ENCODE measurements around the gene TOX2.

The TOX2 gene

DNA sequence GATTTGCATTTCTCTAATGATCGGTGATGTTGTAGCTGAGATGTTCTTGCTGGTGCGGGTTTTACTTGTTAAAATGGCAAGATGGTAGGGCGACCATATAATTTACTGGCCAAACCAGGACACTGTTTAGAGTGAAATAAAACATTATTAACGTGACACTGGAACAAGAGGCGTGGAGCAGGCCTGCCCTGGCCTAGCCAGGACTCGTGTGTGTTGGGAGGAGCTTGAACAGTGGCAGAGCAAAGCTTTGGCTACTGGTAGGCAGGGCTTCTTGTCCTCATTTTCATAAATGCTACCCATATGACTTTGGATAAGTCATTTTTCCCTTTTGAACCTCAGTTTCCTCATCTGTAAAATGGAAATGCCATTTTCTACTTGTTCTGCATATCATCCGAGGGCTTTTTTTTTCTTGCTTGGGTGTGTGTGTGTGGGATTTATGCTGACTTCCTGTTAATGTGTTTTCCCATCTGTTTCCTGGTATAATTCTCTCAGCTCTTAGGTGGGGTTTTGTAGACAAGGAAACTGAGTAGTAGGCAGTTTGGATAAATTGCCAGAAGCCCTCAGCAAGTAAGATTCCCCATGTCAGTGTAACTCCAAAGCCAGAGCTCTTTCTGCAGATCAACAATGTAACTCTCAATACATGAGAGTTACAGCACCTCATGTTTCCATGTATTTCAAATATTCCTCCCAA is 81.7 kb downstream of the TOX2 start:
- TF ChIP-seq POLR2A (IDR thresholded peaks at IDR 0.05; ENCODE audit: low read depth, low read length) (no peak), POU2F2 (IDR thresholded peaks at IDR 0.05; ENCODE audit: low read depth, low read length) (no peak), PAX5 (IDR thresholded peaks at IDR 0.05; ENCODE audit: insufficient read depth, low read length, severe bottlenecking) (no peak), SPI1 (IDR thresholded peaks at IDR 0.05; ENCODE audit: low read depth, low read length) (no peak), TAF1 (IDR thresholded peaks at IDR 0.05; ENCODE audit: low read depth, low read length) (no peak), POLR2AphosphoS5 (IDR thresholded peaks at IDR 0.05; ENCODE audit: low read depth, low read length) (no peak)
- FAIRE-seq, result no peak
- DNase-seq (ENCODE audit: insufficient read length, low spot score), result no peak

DNA sequence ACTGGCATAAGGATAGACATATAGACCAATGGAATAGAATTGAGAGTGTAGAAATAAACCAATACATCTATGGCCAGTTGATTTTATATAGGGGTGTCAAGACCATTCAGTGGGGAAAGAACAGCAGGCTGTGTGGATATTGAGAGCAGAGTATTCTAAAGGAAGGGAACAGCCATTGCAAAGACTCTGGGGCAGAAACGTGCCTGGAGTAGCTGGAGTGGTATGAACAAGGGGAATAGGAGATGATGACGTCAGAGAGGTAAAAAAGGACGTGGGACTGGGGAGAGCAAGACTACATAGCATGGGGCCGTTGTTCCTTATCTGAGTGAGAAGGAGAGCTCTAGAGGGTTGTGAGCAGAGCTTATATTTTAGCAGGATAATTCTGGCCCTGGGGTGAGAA is 85.2 kb downstream of the TOX2 start:
- TF ChIP-seq POLR2AphosphoS5 (IDR thresholded peaks at IDR 0.05; ENCODE audit: low read depth, low read length) (no peak), TAF1 (IDR thresholded peaks at IDR 0.05; ENCODE audit: low read depth, low read length) (no peak), PAX5 (IDR thresholded peaks at IDR 0.05; ENCODE audit: insufficient read depth, low read length, severe bottlenecking) (no peak), POLR2A (IDR thresholded peaks at IDR 0.05; ENCODE audit: low read depth, low read length) (no peak), POU2F2 (IDR thresholded peaks at IDR 0.05; ENCODE audit: low read depth, low read length) (no peak), SPI1 (IDR thresholded peaks at IDR 0.05; ENCODE audit: low read depth, low read length) (no peak)
- DNase-seq (ENCODE audit: insufficient read length, low spot score) (no peak), FAIRE-seq (no peak)

DNA sequence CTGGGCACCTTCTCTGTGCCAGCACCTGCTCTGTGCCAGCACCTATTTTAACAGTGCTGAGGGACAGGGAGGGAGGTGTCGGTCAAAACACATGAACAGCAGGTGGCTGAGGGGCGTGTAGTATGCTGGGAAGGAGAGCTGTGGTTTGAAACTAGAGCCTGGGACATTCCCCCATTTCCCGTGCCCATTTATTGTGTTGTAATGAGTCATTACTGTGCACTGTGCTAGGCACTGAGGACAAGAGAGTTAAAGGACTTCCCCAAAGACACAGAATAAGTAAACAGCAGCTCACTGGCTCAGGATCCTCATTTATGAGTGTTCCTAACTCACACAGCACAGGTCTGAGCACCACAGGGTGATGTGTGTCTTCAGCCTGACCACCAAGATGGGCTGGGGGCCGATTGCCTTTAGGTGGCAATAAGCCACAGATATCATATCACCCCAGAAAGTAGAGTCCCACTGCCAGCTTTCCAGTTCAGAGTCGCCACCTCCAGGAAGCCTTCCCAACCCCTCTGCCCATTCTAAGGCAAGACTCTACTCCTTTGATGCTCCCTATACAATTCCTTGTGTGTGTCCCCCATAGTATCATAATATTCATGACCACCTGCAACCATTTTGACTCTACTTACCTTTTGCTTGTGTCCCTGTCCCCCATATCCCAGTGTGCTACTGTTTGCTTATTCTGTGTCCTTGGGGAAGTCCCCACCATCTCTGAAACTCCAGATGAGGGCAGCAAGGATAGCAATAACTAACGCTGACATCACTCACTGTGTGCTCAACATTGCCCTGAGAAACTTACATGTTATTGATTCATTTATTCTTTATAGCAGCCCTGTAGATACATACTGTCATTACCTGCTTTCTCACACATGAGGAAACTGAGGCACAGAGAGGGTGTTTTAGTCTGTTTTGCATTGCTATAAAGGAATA is 87.3 kb downstream of the TOX2 start:
- DNase-seq (ENCODE audit: insufficient read length, low spot score), result no peak
- peak; percentile 69 for FAIRE-seq
- TF ChIP-seq POLR2A (IDR thresholded peaks at IDR 0.05; ENCODE audit: low read depth, low read length) (no peak), SPI1 (IDR thresholded peaks at IDR 0.05; ENCODE audit: low read depth, low read length) (peak; percentile 48)

DNA sequence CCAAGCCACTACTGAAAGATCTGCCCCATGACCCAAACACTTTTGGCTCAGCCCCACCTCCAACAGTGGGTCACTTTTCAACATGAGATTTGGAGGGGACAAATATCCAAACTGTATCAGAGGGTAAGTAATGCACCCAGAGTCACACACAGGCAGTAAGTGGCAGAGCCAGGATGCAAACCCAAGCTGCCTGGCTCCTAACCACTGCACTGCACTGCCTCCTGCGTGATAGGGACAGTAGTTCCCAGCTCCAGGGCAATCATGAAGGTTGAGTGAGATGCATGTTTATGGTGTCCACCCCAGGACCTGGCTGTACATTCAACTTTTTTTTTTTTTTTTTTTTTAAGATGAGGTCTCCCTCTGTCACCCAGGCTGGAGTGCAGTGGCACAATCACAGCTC is 88.2 kb downstream of the TOX2 start:
- FAIRE-seq (no peak), DNase-seq (ENCODE audit: insufficient read length, low spot score) (no peak)
- no peak for TF ChIP-seq POU2F2 (IDR thresholded peaks at IDR 0.05; ENCODE audit: low read depth, low read length)
- TF ChIP-seq PAX5 (IDR thresholded peaks at IDR 0.05; ENCODE audit: insufficient read depth, low read length, severe bottlenecking), result no peak
- TF ChIP-seq POLR2A (IDR thresholded peaks at IDR 0.05; ENCODE audit: low read depth, low read length), result no peak
- TF ChIP-seq TAF1 (IDR thresholded peaks at IDR 0.05; ENCODE audit: low read depth, low read length), result no peak
- no peak for TF ChIP-seq POLR2AphosphoS5 (IDR thresholded peaks at IDR 0.05; ENCODE audit: low read depth, low read length)
- no peak for TF ChIP-seq SPI1 (IDR thresholded peaks at IDR 0.05; ENCODE audit: low read depth, low read length)

DNA sequence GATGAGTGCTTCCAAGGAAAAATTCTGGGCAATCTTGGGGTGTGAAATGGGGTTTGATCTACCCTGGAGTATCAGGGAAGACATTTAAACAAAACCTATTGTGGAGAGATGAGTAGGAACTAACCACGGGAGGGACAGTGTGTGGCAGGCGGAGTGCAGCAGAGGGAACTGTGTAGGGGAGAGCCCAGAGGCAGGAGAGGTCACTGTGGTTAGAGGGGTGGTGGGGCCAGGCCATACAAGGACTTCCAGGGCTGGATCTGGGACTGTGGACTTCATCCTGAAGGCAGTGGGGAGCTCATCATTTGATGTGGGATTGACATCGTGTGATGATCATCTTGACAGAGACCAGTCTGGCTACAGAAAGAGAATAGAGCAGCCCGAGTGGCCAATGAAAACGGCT is 89.0 kb downstream of the TOX2 start:
- TF ChIP-seq PAX5 (IDR thresholded peaks at IDR 0.05; ENCODE audit: insufficient read depth, low read length, severe bottlenecking) (no peak), SPI1 (IDR thresholded peaks at IDR 0.05; ENCODE audit: low read depth, low read length) (no peak), POLR2A (IDR thresholded peaks at IDR 0.05; ENCODE audit: low read depth, low read length) (no peak), TAF1 (IDR thresholded peaks at IDR 0.05; ENCODE audit: low read depth, low read length) (no peak), POLR2AphosphoS5 (IDR thresholded peaks at IDR 0.05; ENCODE audit: low read depth, low read length) (no peak), POU2F2 (IDR thresholded peaks at IDR 0.05; ENCODE audit: low read depth, low read length) (no peak)
- DNase-seq (ENCODE audit: insufficient read length, low spot score) (no peak), FAIRE-seq (no peak)

DNA sequence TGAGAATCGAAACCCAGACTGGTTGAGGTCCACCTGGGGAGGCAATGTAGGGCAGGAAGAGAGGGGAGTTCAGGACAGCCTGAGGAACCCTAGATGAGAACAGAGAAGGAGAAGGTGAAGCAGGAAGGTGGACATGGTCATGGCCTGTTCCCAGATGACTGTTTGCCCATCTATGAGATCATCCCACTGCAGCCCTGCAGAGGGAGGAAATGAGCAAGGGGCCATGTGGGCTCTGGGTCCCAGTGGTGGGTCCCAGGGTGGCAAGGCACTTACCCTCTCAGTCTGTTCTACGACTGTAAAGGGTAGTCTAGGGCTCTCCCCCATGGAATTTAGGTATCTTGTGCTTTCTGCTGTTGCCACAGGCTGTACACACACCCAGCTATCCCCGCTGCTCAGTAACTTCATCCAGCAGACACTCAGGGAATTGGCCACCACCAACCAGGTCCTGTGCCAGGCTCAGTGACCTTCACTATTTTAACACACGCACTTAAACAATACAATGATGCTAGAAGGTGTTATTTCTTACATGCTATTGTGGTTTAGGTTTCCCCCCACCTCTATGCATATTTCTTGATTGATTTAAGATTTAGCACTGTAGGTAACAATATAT is 89.8 kb downstream of the TOX2 start:
- TF ChIP-seq POU2F2 (IDR thresholded peaks at IDR 0.05; ENCODE audit: low read depth, low read length) (no peak), TAF1 (IDR thresholded peaks at IDR 0.05; ENCODE audit: low read depth, low read length) (no peak), POLR2A (IDR thresholded peaks at IDR 0.05; ENCODE audit: low read depth, low read length) (no peak), POLR2AphosphoS5 (IDR thresholded peaks at IDR 0.05; ENCODE audit: low read depth, low read length) (no peak), PAX5 (IDR thresholded peaks at IDR 0.05; ENCODE audit: insufficient read depth, low read length, severe bottlenecking) (no peak), SPI1 (IDR thresholded peaks at IDR 0.05; ENCODE audit: low read depth, low read length) (no peak)
- DNase-seq (ENCODE audit: insufficient read length, low spot score) (no peak), FAIRE-seq (no peak)

DNA sequence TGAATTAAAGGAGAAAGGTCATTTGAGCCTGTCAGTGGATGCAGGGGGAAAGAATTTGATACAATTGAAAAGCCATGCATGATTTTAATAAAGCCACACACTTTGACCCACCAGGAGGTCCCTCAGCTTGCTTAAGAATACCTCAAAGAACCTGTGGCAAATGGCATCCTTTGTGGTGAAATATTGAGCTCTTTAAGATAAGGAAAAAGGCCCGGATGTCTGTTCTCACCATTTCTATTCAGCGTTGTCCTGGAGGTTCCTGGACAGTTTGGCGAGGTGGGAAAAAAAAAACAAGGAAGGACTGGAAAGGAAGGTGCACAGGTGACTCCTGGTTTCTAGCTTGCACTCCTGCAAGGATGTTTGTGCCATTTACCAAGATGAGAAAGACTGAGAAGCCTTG is 91.0 kb downstream of the TOX2 start:
- DNase-seq (ENCODE audit: insufficient read length, low spot score) (no peak), FAIRE-seq (no peak)
- TF ChIP-seq POLR2A (IDR thresholded peaks at IDR 0.05; ENCODE audit: low read depth, low read length) (no peak), POU2F2 (IDR thresholded peaks at IDR 0.05; ENCODE audit: low read depth, low read length) (no peak), PAX5 (IDR thresholded peaks at IDR 0.05; ENCODE audit: insufficient read depth, low read length, severe bottlenecking) (no peak), TAF1 (IDR thresholded peaks at IDR 0.05; ENCODE audit: low read depth, low read length) (no peak), POLR2AphosphoS5 (IDR thresholded peaks at IDR 0.05; ENCODE audit: low read depth, low read length) (no peak), SPI1 (IDR thresholded peaks at IDR 0.05; ENCODE audit: low read depth, low read length) (no peak)

DNA sequence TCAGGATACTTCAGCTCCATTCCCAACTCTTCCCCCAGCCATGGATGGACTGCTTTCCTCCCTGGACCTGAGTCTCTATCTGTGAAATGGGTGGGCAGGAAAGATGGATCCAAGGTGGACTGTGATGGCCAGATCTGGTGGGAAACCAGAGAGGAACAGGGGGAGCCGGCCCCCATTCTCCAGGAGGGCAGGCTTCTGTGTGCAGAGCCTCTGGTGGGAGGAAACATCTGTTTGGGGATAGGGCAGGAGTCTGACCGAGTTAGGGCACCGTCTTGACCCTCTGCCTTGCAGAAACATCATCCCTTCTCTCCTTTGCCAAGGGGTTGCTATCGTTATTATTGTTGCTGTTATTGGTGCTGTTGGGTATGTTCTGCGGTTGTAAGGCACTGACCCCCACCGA is 91.5 kb downstream of the TOX2 start:
- FAIRE-seq, result no peak
- DNase-seq (ENCODE audit: insufficient read length, low spot score), result no peak
- no peak for TF ChIP-seq POU2F2 (IDR thresholded peaks at IDR 0.05; ENCODE audit: low read depth, low read length)
- no peak for TF ChIP-seq POLR2A (IDR thresholded peaks at IDR 0.05; ENCODE audit: low read depth, low read length)
- TF ChIP-seq POLR2AphosphoS5 (IDR thresholded peaks at IDR 0.05; ENCODE audit: low read depth, low read length), result no peak
- no peak for TF ChIP-seq TAF1 (IDR thresholded peaks at IDR 0.05; ENCODE audit: low read depth, low read length)
- no peak for TF ChIP-seq SPI1 (IDR thresholded peaks at IDR 0.05; ENCODE audit: low read depth, low read length)
- TF ChIP-seq PAX5 (IDR thresholded peaks at IDR 0.05; ENCODE audit: insufficient read depth, low read length, severe bottlenecking), result no peak

DNA sequence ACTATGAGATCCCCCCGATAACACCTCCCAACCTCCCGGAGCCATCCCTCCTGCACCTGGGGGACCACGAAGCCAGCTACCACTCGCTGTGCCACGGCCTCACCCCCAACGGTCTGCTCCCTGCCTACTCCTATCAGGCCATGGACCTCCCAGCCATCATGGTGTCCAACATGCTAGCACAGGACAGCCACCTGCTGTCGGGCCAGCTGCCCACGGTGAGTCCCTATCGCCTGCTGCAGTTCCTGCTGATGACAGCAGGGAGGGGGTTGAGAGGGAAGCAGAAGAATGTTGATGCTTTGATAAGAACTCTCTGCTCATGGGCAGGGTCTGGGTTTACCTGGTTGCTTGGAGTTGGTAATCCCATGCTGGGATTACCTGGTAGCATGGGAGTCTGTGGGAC is 91.9 kb downstream of the TOX2 start:
- DNase-seq (ENCODE audit: insufficient read length, low spot score), result no peak
- no peak for TF ChIP-seq SPI1 (IDR thresholded peaks at IDR 0.05; ENCODE audit: low read depth, low read length)
- TF ChIP-seq POLR2A (IDR thresholded peaks at IDR 0.05; ENCODE audit: low read depth, low read length), result no peak
- TF ChIP-seq PAX5 (IDR thresholded peaks at IDR 0.05; ENCODE audit: insufficient read depth, low read length, severe bottlenecking), result no peak
- no peak for TF ChIP-seq TAF1 (IDR thresholded peaks at IDR 0.05; ENCODE audit: low read depth, low read length)
- TF ChIP-seq POLR2AphosphoS5 (IDR thresholded peaks at IDR 0.05; ENCODE audit: low read depth, low read length), result no peak
- TF ChIP-seq POU2F2 (IDR thresholded peaks at IDR 0.05; ENCODE audit: low read depth, low read length), result no peak
- no peak for FAIRE-seq

Measured in GM12891 (cell line).